GM12891 (cell line): ENCODE measurements around the gene LRPAP1.

Source experiments
- DNase-seq: peaks from one replicate; pipeline ENCODE4 v3.0.0; 2011; ENCODE audit warnings: low spot score; ENCODE audit not compliant: insufficient read length
- FAIRE-seq: peaks from 2 replicates; lab custom pipeline; 2011; peaks lifted over from hg19 to GRCh38; lab: Jason Lieb, UNC
- PAX5 ChIP-seq: IDR thresholded peaks from 2 replicates; pipeline ENCODE4 v1.6.1; 2011; ENCODE audit warnings: low read length, moderate library complexity, mild to moderate bottlenecking; ENCODE audit not compliant: insufficient read depth, severe bottlenecking
- POLR2A ChIP-seq: IDR thresholded peaks from 2 replicates; pipeline ENCODE4 v1.6.1; 2011; ENCODE audit warnings: low read depth, low read length, control low read depth
- POLR2AphosphoS5 ChIP-seq: IDR thresholded peaks from 2 replicates; pipeline ENCODE4 v1.6.1; 2011; ENCODE audit warnings: low read depth, low read length, control low read depth
- POU2F2 ChIP-seq: IDR thresholded peaks from 2 replicates; pipeline ENCODE4 v1.6.1; 2011; ENCODE audit warnings: low read depth, mild to moderate bottlenecking, control low read depth, low read length, moderate library complexity
- SPI1 ChIP-seq: IDR thresholded peaks from 2 replicates; pipeline ENCODE4 v1.6.1; 2011; ENCODE audit warnings: low read depth, low read length, control low read depth
- TAF1 ChIP-seq: IDR thresholded peaks from 2 replicates; pipeline ENCODE4 v1.6.1; 2011; ENCODE audit warnings: low read depth, low read length, control low read depth

LRPAP1 gene

DNA sequence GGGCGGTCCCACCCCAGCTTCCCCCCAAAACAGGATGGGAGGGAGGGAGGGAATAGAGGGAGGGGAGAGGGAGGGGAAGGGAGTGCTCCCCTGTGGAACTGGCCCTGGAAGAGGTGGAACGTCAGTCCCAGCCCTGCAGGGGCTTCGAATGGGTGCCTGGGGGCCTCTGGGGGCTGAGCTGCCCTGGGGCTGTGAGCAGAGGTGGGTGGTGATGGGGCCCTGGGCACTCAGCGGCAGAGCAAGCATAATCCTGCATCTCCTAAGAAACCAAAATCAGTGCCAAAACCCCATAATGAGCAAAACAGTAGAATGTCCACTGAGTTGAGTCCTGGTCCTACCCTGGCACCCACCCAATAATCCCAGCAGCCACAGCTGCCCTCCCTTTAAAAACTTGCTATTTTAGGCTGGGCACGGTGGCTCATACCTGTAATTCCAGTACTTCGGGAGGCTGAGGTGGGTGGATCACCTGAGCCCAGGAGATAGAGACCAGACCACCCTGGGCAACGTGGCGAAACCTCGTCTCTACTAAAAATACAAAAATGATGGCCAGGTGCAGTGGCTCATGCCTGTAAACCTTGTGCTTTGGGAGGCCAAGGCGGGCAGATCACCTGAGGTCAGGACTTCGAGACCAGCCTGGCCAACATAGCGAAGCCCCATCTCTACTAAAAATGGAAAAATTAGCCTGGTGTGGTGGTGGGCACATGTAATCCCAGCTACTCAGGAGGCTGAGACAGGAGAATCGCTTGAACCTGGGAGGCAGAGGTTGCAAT, 58.0 kb downstream of the LRPAP1 start:
- FAIRE-seq (no peak), DNase-seq (no peak)
- TF ChIP-seq PAX5: no peak
- TF ChIP-seq POLR2A: no peak
- TF ChIP-seq POLR2AphosphoS5: no peak
- TF ChIP-seq TAF1: no peak
- no peak for TF ChIP-seq SPI1
- TF ChIP-seq POU2F2: no peak

DNA sequence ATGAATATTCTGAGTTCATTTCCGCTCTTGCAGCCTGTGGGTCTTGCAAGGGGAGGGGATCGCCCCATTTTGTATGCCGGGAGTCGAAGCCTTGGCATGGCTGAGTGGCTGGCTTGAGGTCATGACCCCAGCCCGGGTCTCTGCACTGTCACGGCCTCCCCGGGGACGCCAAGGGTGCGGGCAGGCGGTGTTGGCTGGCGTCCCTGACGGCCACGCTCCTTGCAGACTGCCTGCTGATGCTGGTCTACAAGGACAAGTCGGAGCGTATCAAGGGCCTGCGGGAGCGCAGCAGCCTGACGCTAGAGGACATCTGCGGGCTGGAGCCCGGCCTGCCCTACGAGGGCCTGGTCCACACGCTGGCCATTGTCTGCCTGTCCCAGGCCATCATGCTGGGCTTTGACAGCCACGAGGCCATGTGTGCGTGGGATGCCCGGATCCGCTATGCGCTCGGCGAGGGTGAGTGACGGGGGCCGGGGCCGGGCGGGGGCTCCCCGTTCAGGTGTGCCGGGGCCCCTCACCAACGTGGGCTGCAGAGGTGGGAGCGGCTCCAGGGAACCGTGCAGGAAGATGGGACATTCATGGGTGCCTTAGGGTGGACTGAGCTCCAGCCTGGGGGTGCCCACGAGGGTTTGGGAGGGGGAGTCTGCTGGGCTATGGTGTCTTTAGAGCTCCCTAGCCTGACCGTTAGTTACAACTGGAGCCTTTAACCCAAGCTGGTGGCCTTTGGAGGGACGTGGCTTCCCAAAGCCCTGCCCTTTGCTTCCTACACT, 58.9 kb downstream of the LRPAP1 start:
- TF ChIP-seq POU2F2 (no peak), SPI1 (no peak), TAF1 (no peak), PAX5 (no peak), POLR2AphosphoS5 (no peak), POLR2A (no peak)
- FAIRE-seq (no peak), DNase-seq (no peak)

DNA sequence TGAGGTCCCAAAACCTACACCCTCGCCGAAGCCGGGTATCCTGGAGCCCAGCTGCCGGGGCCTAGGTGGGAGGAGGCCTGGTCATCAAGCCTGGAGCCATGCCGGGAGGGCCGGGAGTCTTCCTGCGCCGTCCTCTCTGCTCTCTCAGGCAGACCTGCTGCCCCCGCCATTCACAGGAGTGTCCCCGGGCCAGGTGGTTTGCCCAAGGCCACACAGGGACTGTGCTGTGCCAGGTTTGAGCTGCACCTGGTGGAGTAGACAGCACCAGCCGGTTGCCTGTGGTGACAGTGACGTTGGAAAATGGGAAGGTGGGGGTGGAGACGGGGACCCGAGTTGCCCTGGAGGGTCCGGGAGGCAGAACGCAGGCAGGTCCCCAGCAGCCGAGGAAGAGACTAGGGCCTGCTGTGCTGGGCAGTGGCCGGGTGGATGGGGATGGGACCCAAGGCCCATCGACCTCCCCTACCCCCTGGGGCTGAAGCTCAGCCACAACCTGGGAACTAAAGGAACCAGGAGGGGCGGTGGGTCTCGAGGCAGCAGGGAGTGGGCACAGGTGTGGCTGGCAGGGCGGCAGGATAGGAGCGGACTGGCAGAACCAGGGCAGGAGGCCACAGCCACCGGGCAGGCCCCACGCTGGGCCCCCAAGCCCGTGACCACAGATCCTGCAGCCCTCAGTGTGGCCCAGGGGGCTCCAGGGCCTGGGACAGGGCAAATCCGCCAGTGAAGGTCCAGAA, 59.6 kb downstream of the LRPAP1 start:
- DNase-seq (no peak), FAIRE-seq (no peak)
- no peak for TF ChIP-seq POLR2AphosphoS5
- TF ChIP-seq PAX5: no peak
- TF ChIP-seq TAF1: no peak
- no peak for TF ChIP-seq POLR2A
- no peak for TF ChIP-seq SPI1
- TF ChIP-seq POU2F2: no peak

DNA sequence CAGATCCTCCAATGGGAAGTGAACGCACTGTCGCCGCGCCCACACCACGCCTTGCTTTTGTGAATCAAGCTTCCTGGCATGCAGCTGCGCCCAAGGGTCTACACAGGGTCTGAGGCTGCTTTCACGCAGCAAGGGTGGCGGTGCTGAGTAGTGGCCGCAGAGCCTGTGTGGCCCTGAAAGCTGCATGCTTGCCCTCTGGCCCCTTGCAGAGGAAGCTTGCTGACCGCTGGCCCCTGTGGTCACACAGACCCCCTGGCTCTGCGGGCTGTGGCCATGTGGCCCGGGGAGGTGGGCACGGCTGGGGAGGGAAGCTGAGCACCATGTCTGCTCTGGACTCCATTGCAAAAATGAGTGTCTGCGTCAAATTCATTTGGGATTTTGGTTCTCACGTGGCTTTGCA, 60.3 kb downstream of the LRPAP1 start:
- no peak for FAIRE-seq
- no peak for TF ChIP-seq TAF1
- TF ChIP-seq POLR2A: no peak
- no peak for TF ChIP-seq POU2F2
- no peak for TF ChIP-seq PAX5
- no peak for TF ChIP-seq SPI1
- no peak for TF ChIP-seq POLR2AphosphoS5
- no peak for DNase-seq

DNA sequence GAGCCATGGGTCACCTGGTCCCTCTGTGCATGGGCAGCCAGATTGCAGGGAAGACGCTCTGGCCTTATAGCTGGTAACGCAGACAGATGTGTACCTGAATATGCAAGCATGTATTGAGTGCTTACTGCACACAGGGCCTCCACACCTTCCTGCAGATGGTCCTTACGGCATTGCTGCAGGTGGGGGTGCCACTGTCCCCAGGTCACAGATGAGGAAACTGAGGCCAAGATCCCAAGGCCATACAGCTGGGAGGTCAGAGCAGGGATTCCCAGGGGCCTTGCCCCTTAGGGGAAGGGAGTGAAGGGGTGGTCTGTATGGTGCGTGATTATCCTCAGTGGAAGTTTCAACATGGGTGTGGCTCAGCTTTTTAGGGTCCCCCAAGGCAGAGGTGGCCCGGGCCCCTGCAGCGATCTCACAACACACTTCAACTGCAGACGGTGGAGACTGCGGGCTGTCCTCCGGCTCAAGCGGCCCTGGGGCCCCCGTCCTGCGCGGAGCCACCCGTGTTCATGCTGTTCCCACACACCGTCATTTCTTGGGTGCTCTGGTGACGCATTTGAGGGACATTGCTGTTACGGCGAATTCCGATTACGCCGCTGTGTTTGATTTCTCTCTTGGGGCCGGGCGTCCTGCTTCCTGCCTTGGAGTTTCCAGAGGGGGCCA, 61.0 kb downstream of the LRPAP1 start:
- TF ChIP-seq PAX5: no peak
- TF ChIP-seq SPI1: no peak
- TF ChIP-seq POLR2AphosphoS5: no peak
- no peak for TF ChIP-seq TAF1
- TF ChIP-seq POU2F2: no peak
- no peak for TF ChIP-seq POLR2A
- FAIRE-seq (no peak), DNase-seq (no peak)

DNA sequence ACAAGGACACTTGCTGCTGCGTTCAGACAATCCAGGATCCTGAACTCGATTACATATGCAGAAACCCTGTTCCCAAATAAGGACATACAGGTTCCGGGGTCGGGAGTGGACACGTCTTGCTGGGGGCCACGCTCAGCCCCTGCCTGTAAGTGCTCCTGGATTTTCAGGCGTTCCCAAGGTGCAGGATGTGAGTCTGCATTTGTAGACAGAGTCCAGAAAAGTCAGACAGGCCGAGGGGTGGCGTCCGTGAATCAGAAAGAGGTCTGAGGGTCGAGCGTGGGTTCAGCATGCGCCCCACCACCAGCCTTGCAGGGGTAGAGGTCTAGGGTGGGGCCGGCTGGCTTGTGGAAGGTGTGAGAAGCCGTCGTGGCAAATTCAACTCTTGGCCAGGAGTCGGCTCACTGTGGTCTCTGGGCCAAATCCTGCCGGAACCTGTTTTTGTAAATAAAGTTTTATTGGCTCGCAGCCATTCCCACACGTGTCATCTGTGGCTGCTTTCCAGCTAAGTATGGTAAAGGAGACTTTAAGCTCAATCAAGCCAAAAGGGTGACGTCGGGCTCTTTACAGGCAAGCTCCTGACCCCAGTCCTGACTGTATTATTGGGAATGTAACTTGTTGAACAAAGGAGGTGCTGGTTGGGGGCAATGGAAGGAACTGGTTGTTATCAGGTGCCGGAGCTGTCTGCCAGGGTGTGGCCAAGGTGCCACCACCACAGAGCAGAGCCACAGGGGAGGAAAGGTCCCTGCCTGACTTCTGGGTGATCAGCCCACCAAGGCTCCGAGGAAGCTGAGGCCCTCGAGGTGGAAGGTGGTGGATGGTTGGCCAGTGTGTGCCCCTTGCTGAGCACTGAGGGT, 61.8 kb downstream of the LRPAP1 start:
- no peak for TF ChIP-seq TAF1
- TF ChIP-seq SPI1: no peak
- no peak for TF ChIP-seq POLR2A
- DNase-seq (no peak), FAIRE-seq (no peak)

DNA sequence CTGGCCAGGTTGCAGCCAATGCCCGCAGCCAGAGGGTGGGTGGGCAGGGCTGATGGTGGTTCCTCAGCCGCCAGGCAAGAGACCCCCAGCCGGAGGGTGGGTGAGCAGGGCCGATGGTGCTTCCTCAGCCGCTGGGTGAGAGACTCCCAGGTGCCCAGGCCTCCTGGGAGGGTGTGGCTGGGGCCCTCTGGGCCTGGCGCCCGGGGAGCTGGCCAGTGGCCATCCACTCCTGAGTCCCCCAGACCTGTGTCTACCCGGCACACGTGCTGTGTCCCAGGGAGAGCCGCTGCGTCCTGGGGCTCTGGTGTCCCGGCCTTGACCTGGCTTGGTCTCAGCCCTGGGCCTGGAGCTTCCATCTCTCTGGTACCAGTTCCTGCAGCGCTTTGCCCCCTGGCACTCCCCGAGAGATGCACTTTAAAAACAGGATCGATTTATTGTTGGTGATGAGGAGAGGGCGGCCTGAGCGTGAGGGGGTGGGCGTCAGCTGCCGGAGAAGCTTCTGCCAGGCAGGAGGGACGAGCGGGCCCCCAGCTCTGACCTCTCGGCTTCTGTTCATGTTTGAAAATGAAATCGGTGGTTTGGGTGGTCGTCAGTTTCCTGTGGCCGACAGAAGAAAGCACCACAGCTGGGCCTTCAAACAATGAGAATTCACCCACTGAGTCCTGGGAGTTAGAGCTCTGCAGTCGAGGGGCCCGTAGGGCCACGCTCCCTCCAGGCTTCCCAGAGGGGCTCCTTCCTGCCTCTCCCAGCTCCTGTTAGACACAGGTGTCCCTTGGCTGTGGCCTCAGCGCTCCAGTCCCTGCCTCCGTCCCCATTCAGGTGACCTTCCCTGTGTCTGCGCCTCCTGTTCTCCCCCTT, 62.6 kb downstream of the LRPAP1 start:
- no peak for DNase-seq
- TF ChIP-seq POLR2AphosphoS5 (no peak), POU2F2 (no peak), SPI1 (no peak), TAF1 (no peak), PAX5 (no peak), POLR2A (no peak)
- no peak for FAIRE-seq

DNA sequence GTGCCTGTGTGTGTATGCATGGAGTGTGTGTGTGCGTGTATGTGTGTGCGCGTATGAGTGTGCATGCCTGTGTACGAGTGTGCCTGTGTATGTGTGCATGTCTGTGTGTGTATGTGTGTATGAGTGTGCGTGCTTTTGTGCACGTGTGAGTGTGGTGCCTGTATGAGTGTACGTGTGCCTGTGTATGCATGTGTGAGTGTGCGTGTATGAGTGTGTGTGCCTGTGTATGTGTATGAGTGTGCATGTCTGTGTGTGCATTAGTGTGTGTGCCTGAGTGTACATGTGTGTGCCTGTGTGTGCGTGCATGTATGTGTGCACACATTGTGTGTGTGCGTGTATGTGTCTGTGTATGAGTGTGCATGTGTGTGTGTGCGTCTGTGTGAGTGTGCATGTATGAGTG, 63.4 kb downstream of the LRPAP1 start:
- TF ChIP-seq POLR2AphosphoS5 (no peak), POLR2A (no peak), POU2F2 (no peak), PAX5 (no peak), TAF1 (no peak), SPI1 (no peak)
- peak; percentile 50 for FAIRE-seq

More for the DNA sequence above, 63.4 kb downstream of the LRPAP1 start:
- no peak for DNase-seq
